Small intestine (tissue), 7 donors: ENCODE data around the gene PRDM7. TPM values are rescaled to one million over a fixed set of nuclear protein-coding genes. Genes with fewer than 3 reads are reported as not detected.

Source experiments
- DNase-seq, 2 donors: peaks; one replicate each; pipeline versions ENCODE4 v3.0.0 to v3.0.0-alpha.2; 2013
- FAIRE-seq: peaks from 2 replicates; lab custom pipeline; 2012; peaks lifted over from hg19 to GRCh38; lab: Jason Lieb, UNC
- H3K27ac ChIP-seq, 3 donors: one replicate each; pipeline ENCODE4 v1.5.1; 2013; ENCODE audit warnings: low read length in 2 of 3, mild to moderate bottlenecking in 2 of 3, control low read depth in 1 of 3, inconsistent platforms in 1 of 3, low read depth in 1 of 3, moderate library complexity in 1 of 3
- H3K27me3 ChIP-seq, 3 donors: one replicate each; pipeline ENCODE4 v1.6.1; 2013; ENCODE audit warnings: low read length in 3 of 3, inconsistent platforms in 1 of 3; ENCODE audit not compliant: control insufficient read depth in 3 of 3, insufficient read depth in 3 of 3
- H3K36me3 ChIP-seq, 3 donors: one replicate each; pipeline ENCODE4 v1.6.1; 2013; ENCODE audit warnings: low read length in 3 of 3, inconsistent platforms in 1 of 3, low read depth in 1 of 3, mild to moderate bottlenecking in 1 of 3, moderate library complexity in 1 of 3; ENCODE audit not compliant: control insufficient read depth in 3 of 3, insufficient read depth in 2 of 3
- H3K4me1 ChIP-seq, 3 donors: one replicate each; pipeline ENCODE4 v1.6.1; 2013; ENCODE audit warnings: low read length in 2 of 3, inconsistent platforms in 1 of 3, low read depth in 1 of 3, mild to moderate bottlenecking in 1 of 3, moderate library complexity in 1 of 3; ENCODE audit not compliant: control insufficient read depth in 3 of 3, insufficient read depth in 2 of 3
- H3K4me3 ChIP-seq, 3 donors: one replicate each; pipeline ENCODE4 v1.5.1; 2013; ENCODE audit warnings: low read length in 3 of 3, control low read depth in 1 of 3, inconsistent platforms in 1 of 3, low read depth in 1 of 3, mild to moderate bottlenecking in 1 of 3, moderate library complexity in 1 of 3
- H3K9me3 ChIP-seq, 2 donors: one replicate each; pipeline ENCODE4 v1.6.1; 2013; ENCODE audit warnings: low read depth in 1 of 2, low read length in 1 of 2; ENCODE audit not compliant: control insufficient read depth in 2 of 2, insufficient read depth in 1 of 2
- WGBS, 3 donors: extraction: QIAGEN DNeasy Blood & Tissue Kit; methylation state at CpG; one replicate each; pipeline ENCODE4 v1.1.7; 2013; 5-methylcytosine and 5-hydroxymethylcytosine counted together
- polyA plus RNA-seq, 4 donors: library from polyadenylated mRNA; stranded (reverse) in 3 of 4; unstranded in 1 of 4; fragments of 200-250 nt in 3 of 4; fragments of 120-200 nt in 1 of 4; gene quantifications; one replicate each; pipeline versions ENCODE4 v1.2.1 to v1.2.3, GENCODE V29; 2013
- donor health status: healthy with polysubstance abuse.
- donor health status: control.
- donor health status: control.
- donor health status: Bipolar disorder and iron deficiency.
- donor health status: healthy.

Gene PRDM7
- polyA plus RNA-seq, 4 donors, result 0.01 TPM; not detected in 3

DNA sequence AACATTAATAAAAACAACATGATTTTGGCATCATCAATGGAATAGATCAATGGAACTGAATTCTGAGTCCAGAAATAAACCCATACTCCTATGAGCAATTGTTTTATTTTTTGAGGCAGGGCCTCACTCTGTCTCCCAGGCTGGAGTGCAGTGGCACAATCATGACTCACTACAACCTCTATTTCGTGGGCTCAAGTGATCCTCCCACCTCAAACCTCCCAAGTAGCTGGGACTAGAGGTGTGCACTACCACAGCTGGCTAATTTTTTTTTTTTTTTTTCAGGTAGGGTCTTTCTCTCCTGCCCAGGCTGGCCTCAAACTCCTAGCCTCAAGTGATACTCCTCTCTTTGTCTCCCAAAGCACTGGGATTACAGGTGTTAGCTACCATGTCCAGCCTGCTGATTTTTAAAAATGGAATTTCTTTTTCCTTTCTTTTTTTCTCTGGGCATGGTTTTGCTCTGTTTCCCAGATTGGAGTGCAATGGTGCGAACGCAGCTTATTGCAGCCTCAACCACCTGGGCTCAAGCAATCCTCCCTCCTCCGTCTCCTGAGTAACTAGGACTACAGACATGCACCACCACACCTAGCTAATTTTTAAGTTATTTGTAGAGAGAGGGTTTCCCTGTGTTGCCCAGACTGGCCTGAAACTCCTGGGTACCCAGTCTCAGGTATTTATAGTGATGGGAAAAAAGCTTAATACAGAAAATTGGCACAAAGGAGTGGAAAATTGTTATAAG lies 7.3 kb upstream of the PRDM7 start:
- Histone ChIP-seq H3K4me1 (no peaks in the 10 kb centered on the region), H3K27ac (no peak overlapping the region), H3K9me3 (peaks cover 0 to 2% of the 10 kb centered on the region in 2 donors), H3K36me3 (no peaks in the 10 kb centered on the region), H3K27me3 (no peaks in the 10 kb centered on the region), H3K4me3 (no peak overlapping the region)
- DNase-seq (no peak), FAIRE-seq (no peak)
- WGBS, 3 donors, result 78 to 87% (median 80%) methylated on average over 4 of the region's 4 CpGs

DNA sequence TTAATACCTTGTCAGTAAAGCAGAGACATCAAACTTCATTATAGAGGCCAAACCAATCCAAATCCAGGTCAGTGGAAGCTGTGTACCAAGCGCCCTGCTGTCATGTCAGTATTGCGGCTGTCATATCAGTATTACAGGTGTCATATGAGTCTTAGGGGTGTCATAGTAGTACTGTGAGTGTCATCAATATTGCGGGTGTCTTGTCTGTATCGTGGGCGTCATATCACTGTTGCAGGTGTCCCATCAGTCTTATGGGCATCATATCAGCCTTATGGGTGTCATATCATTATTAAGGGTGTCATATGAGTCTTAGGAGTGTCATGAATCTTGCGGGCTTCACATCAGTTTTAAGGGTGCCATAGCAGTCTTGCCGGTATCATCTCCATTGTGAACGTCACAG lies 6.0 kb upstream of the PRDM7 start:
- no peak overlapping the region for H3K4me3 ChIP-seq
- no peaks in the 10 kb centered on the region for H3K27me3 ChIP-seq
- H3K36me3 ChIP-seq, result no peaks in the 10 kb centered on the region
- peaks cover 0 to 4% of the 10 kb centered on the region in 2 donors for H3K9me3 ChIP-seq
- no peaks in the 10 kb centered on the region for H3K4me1 ChIP-seq
- H3K27ac ChIP-seq, result no peak overlapping the region
- WGBS, 3 donors, result 86 to 92% (median 91%) methylated on average over 8 of the region's 8 CpGs
- FAIRE-seq, result no peak
- no peak for DNase-seq

DNA sequence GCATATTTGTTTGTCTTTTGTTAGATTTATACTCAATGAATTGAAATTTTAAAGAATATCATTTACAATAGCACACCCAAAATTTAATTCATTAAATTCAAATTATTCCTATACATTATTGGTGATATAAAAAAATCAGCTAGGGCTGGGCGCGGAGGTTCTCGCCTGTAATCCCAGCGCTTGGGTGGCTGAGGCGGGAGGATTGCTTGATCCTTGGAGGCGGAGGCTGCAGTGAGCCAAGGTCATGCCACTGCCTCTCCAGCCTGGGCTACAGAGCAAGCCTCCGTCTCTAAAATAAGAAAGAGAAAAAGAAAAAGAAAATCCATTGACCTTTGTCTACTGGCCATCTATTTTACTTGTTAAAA lies 4.5 kb upstream of the PRDM7 start:
- no peaks in the 10 kb centered on the region for H3K36me3 ChIP-seq
- WGBS, 3 donors, result 7 to 29% (median 20%) methylated on average over 7 of the region's 7 CpGs
- H3K9me3 ChIP-seq, result peaks cover 0 to 6% of the 10 kb centered on the region in 2 donors
- no peaks in the 10 kb centered on the region for H3K4me1 ChIP-seq
- DNase-seq, result no peak
- H3K27me3 ChIP-seq, result peaks cover 0 to 4% (median 0%) of the 10 kb centered on the region in 3 donors
- H3K27ac ChIP-seq, result no peak overlapping the region
- no peak overlapping the region for H3K4me3 ChIP-seq
- FAIRE-seq, result no peak

GRCh38 chr16:90078579-90078895 lies 1.4 kb upstream of the PRDM7 start:
- no peak overlapping the region for H3K4me3 ChIP-seq

GRCh38 chr16:90077757-90078578 lies 837 bp upstream of the PRDM7 start:
- Histone ChIP-seq H3K4me1 (no peaks in the 10 kb centered on the region), H3K27me3 (peaks cover 0 to 7% (median 0%) of the 10 kb centered on the region in 3 donors), H3K36me3 (no peaks in the 10 kb centered on the region), H3K9me3 (peaks cover 0 to 6% of the 10 kb centered on the region in 2 donors), H3K27ac (peak overlapping the region in 1 of 3 donors; percentile 36), H3K4me3 (peak overlapping the region in 1 of 3 donors; percentile 19)
- WGBS, 3 donors, result 20 to 39% (median 31%) methylated on average over 23 of the region's 23 CpGs
- DNase-seq (peak; percentile 28 to 64), FAIRE-seq (no peak)

More at GRCh38 chr16:90078579-90078895, 1.4 kb upstream of the PRDM7 start:
- peaks cover 0 to 6% of the 10 kb centered on the region in 2 donors for H3K9me3 ChIP-seq
- FAIRE-seq (no peak), DNase-seq (no peak)
- 21 to 58% (median 50%) methylated on average over 6 of the region's 6 CpGs for WGBS, 3 donors
- no peaks in the 10 kb centered on the region for H3K36me3 ChIP-seq
- H3K4me1 ChIP-seq, result no peaks in the 10 kb centered on the region
- no peak overlapping the region for H3K27ac ChIP-seq
- peaks cover 0 to 7% (median 0%) of the 10 kb centered on the region in 3 donors for H3K27me3 ChIP-seq

GRCh38 chr16:90072442-90073105 lies 4.6 kb downstream of the PRDM7 start:
- Histone ChIP-seq H3K4me1 (no peaks in the 10 kb centered on the region), H3K27me3 (peaks cover 0 to 7% (median 0%) of the 10 kb centered on the region in 3 donors), H3K27ac (no peak overlapping the region), H3K36me3 (no peaks in the 10 kb centered on the region), H3K4me3 (no peak overlapping the region), H3K9me3 (peaks cover 0 to 2% of the 10 kb centered on the region in 2 donors)
- 47 to 61% (median 52%) methylated on average over 5 of the region's 5 CpGs for WGBS, 3 donors
- FAIRE-seq (no peak), DNase-seq (no peak)

DNA sequence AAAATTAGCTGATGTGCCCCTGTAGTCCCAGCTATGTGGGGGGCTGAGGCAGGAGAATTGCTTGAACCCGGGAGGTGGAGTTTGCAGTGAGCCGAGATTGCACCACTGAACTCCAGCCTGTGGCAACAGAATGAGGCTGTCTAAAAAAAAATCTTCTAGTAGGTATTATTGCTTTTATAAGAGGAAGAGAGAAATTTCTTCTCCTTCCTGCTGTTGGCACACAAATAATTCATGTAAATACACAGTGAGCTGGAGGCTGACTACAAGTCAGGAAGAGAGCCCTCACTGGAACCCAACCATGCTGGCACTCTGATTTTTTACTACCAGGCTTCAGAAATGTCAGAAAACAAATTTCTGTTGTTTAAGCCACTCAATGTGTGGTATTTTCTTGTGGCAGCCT lies 6.7 kb downstream of the PRDM7 start:
- no peak for FAIRE-seq
- WGBS, 3 donors, result 52 to 57% (median 54%) methylated on average over 2 of the region's 2 CpGs
- Histone ChIP-seq H3K4me1 (no peaks in the 10 kb centered on the region), H3K27me3 (peaks cover 0 to 2% (median 0%) of the 10 kb centered on the region in 3 donors), H3K27ac (no peak overlapping the region), H3K36me3 (no peaks in the 10 kb centered on the region), H3K4me3 (no peak overlapping the region), H3K9me3 (no peaks in the 10 kb centered on the region)
- no peak for DNase-seq

- Histone ChIP-seq H3K36me3 (no peaks in the 10 kb centered on the region), H3K27ac (no peak overlapping the region), H3K4me3 (no peak overlapping the region), H3K27me3 (no peaks in the 10 kb centered on the region), H3K9me3 (peaks cover 0 to 1% of the 10 kb centered on the region in 2 donors), H3K4me1 (peaks cover 0 to 4% (median 0%) of the 10 kb centered on the region in 3 donors)
- DNase-seq, result no peak
- FAIRE-seq, result no peak
- 61 to 69% (median 64%) methylated on average over 3 of the region's 3 CpGs for WGBS, 3 donors
Observed at GRCh38 chr16:90061437-90061836, 15.7 kb downstream of the PRDM7 start.
